Measurements from ENCODE around the gene FGF23. TPM values are rescaled to one million over a fixed set of nuclear protein-coding genes. Genes with fewer than 3 reads are reported as not detected.
"Not testable (repeated sequence)": the region's sequence is repeated elsewhere in the genome, so short reads cannot be mapped to it uniquely, and the experiment has no call there.

FGF23 gene
- not detected in 2 replicates for total RNA-seq (2014; rRNA removed; shearing (Covaris generic); ENCODE audit: low replicate concordance)

DNA sequence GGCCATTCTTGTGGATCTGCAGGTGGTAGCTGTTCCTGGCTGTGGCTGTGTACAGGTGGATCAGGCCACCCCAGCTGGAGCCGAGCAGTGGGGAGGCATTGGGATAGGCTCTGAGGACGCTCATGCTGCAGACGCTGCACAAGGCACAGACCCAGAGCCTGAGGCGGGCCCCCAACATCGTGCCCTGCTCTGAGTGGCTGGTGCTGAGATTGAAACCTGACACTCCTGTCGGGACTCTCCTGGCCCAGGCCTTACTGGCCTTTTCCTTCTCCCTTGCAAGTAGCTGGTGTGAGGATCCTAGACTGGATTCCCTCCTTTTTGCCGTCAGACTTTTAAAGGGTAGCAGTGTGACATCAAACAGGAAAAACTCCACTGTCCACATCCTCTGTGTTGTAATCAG lies at the start of gene FGF23:
Gene FGF23, minus strand, starts transcription at position 308 of the 400 bp plus-strand sequence. Its CDS starts 130 bp downstream, at position 178.
- peaks cover 38% of the 10 kb centered on the region for H3K27me3 ChIP-seq
- peak; percentile 26 for DNase-seq
- H3K36me3 ChIP-seq, result no peaks in the 10 kb centered on the region
- H3K9me3 ChIP-seq, result no peaks in the 10 kb centered on the region
- no peak within 1 kb of the TSS for H3K4me3 ChIP-seq

DNA sequence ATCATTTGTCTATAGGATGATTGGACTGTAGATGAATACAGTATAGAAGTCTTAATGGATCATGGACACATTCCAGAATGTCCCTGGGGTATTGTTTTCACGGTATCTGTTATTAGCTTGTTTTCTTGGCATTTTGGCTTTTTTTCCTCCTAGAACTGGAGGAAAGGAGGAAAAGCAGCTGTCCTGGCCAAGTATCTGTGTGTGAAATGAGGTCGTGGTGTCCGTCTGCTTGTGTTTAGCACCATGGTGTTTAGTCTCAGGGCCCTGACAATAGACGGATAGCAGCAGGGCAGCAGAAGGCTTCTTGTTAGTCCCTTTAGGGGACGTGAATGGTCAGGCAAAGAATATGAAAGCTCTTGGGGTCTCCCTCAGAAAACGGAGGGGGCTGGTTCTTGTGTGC lies 44.9 kb upstream of the FGF23 start:
- peaks cover 6% of the 10 kb centered on the region; the same call in 1 of the 2 replicates for H3K27me3 ChIP-seq
- H3K4me3 ChIP-seq, result no peak overlapping the region

DNA sequence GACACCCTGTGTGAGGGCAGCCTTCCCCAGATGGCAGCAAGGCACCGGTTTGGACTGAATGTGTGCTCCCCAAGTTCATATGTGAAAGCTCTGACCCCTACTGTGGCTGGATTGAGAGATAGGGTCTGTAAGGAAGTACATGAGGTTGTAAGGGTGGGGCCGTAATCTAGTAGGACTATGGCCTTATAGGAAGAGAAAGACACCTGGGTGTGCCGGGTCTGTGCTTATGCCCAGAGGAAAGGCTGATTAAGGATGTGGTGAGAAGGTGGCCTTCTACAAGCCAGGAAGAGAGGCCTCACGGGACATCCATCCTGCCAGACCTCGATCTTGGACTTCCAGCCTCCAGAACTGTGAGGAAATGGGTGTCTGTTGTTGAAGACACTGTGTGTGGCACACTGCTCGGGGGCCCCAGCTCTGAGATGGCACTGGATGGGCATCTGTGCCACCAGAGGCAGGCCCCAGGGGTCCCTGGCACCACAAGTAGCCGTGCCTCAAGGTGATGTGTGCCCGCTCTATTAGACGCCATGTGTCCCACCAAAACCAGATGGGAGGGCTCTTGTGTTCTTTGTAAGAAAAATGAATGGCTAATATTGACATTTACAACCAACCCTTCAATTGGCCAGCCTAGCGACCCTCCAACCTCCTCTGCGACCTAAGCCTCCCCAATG lies 44.1 kb upstream of the FGF23 start:
- no peak overlapping the region for H3K4me3 ChIP-seq
- no peaks in the 10 kb centered on the region for H3K9me3 ChIP-seq
- DNase-seq, result no peak
- H3K27me3 ChIP-seq, result peaks cover 9% of the 10 kb centered on the region; the same call in 1 of the 2 replicates
- H3K36me3 ChIP-seq, result no peaks in the 10 kb centered on the region

More for the DNA sequence above, 44.9 kb upstream of the FGF23 start:
- DNase-seq, result no peak
- Histone ChIP-seq H3K36me3 (no peaks in the 10 kb centered on the region), H3K9me3 (no peaks in the 10 kb centered on the region)

DNA sequence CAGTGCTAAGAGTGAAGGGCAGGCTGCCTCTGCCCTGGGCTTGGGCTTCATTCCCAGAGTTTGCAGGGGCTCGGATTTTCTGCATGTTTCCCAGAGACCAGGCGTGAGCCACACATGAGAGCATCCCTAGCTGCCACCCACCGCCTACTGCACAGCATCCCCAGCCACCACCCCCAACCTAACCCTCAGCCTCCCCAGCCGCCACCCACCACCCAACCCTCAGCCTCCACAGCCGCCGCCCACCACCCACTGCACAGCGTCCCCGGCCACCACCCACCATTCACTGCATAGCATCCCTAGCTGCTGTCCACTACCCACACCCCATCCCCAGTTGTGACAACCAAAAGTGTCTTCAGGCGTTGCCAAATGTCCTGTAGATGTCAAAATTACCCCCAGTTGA lies 43.5 kb upstream of the FGF23 start:
- no peak for DNase-seq
- no peaks in the 10 kb centered on the region for H3K36me3 ChIP-seq
- peaks cover 9% of the 10 kb centered on the region; the same call in 1 of the 2 replicates for H3K27me3 ChIP-seq
- no peaks in the 10 kb centered on the region for H3K9me3 ChIP-seq
- no peak overlapping the region for H3K4me3 ChIP-seq

DNA sequence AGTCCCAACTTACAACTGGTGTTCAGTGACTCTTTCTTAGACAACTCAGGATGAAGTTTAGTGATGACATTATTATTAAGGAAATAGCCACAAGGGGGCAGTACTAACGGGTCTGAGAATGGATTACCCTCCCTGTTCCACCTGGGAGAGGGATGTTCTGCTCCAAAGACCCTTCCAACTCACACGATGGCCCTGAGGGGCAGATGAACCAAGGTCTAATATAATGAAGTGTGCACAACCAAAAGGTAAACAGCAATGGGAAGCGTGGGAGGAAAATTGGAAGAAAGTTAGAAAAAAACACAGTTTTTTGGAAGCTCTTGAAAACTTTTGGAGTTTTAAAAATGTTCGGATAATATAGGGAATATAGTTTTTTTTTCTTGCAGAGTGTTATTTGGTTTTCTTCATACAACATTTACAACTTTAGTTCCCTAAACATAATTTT lies 42.1 kb upstream of the FGF23 start:
- no peaks in the 10 kb centered on the region for H3K9me3 ChIP-seq
- no peak for DNase-seq
- no peak overlapping the region for H3K4me3 ChIP-seq
- H3K36me3 ChIP-seq, result no peaks in the 10 kb centered on the region
- H3K27me3 ChIP-seq, result peaks cover 21% of the 10 kb centered on the region

DNA sequence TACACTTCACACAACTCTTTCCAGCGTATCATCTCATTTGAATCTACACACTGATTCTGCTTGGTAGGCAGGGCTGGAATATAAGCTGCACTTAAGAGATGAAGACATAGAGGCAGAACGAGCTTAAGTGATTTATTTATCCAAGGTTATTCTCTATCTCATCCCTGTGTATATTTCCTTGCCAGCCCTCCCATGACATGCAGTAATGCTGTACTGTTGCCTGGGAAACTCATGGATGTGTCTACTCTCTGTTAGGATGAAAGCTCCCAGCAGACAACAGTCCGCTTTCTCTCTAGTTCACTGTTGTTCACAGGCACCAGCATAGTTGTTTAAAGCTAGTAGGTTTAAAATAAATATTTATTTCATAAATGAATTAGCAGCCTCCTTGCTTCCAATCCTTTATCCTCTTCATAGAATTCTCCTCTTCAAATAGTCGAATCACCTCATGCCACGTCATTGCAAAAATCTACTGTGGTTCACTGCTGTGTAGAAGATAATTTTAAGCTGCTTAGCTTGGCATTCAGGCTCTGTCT lies 40.7 kb upstream of the FGF23 start:
- no peaks in the 10 kb centered on the region for H3K36me3 ChIP-seq
- no peak overlapping the region for H3K4me3 ChIP-seq
- no peak for DNase-seq
- H3K9me3 ChIP-seq, result no peaks in the 10 kb centered on the region
- peaks cover 35% of the 10 kb centered on the region for H3K27me3 ChIP-seq

DNA sequence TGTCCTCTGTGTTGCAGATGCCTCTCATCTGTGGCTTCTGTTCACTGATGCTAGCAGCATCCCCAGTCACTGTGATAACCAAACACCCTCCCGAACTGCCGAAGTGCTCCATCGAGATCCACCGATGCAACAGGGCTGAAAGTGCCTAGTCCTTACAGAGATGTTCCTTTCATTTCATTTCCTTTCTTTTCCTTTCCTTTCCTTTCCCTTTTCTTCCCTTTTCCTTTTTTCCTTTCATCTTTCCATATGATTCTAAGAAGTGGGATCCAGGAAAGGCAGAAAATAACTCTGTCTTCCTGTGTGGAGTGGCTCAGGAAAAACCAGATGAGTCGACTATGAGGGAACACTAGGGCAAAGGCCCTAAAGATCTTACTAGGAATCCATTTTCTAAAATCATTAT lies 39.4 kb upstream of the FGF23 start:
- no peaks in the 10 kb centered on the region for H3K9me3 ChIP-seq
- peaks cover 39% of the 10 kb centered on the region for H3K27me3 ChIP-seq
- DNase-seq, result no peak
- no peaks in the 10 kb centered on the region for H3K36me3 ChIP-seq
- no peak overlapping the region for H3K4me3 ChIP-seq

DNA sequence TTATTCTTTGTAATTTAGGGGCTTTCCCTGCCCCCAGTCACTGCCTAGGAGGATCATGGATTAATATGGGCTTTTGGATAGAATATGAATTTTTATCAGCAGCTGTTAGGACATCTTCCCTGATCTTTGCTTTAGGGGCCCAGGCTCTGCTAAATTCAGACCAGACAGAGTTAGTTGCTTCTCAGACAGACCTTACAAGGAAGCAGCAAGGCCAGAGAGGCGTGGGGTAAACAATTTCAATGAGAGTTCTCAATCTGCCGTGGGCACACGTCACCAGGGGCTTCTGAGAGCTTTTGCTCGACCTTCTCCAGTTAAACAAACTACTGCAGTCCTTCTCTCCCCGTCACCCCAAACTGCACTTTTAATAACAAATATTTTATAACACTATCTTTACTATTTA lies 38.4 kb upstream of the FGF23 start:
- Histone ChIP-seq H3K27me3 (peaks cover 39% of the 10 kb centered on the region), H3K4me3 (no peak overlapping the region), H3K36me3 (no peaks in the 10 kb centered on the region), H3K9me3 (no peaks in the 10 kb centered on the region)
- no peak for DNase-seq

DNA sequence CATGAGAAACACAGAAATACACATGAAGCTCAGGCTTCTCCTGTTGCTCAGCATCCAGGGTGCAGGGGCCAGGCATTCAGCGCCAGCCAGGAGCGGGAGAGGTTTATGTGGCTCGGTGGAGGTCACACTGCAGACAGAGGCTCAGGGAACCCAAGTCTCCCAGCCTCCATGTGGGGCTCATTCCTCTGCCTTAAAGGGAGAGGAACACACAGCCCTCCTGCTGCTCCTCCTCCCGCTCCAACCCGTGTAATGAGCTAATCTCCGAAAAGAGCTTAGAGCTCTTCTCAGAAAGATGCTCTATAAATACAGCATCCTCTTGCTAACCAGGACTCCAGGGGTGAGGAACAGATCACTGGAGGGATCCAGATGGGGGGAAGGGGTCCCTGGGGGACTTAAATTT lies 37.9 kb upstream of the FGF23 start:
- Histone ChIP-seq H3K36me3 (no peaks in the 10 kb centered on the region), H3K9me3 (no peaks in the 10 kb centered on the region), H3K4me3 (no peak overlapping the region), H3K27me3 (peaks cover 40% of the 10 kb centered on the region)
- no peak for DNase-seq

DNA sequence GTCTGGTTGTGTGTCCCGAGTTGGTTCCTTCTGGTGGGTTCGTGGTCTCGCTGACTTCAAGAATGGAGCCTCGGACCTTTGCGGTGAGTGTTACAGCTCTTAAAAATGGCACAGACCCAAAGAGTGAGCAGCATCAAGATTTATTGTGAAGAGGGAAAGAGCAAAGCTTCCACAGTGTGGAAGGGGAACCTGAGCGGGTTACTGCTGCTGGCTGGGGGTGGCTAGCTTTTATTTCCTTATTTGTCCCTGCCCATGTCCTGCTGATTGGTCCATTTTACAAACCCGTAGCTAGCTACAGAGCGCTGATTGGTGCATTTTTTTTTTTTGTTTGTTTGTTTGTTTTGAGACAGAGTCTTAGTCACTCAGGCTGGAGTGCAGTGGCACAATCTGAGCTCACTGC lies 36.8 kb upstream of the FGF23 start:
- no peak for DNase-seq
- Histone ChIP-seq H3K4me3 (no peak overlapping the region), H3K27me3 (peaks cover 42% of the 10 kb centered on the region), H3K9me3 (no peaks in the 10 kb centered on the region), H3K36me3 (no peaks in the 10 kb centered on the region)

DNA sequence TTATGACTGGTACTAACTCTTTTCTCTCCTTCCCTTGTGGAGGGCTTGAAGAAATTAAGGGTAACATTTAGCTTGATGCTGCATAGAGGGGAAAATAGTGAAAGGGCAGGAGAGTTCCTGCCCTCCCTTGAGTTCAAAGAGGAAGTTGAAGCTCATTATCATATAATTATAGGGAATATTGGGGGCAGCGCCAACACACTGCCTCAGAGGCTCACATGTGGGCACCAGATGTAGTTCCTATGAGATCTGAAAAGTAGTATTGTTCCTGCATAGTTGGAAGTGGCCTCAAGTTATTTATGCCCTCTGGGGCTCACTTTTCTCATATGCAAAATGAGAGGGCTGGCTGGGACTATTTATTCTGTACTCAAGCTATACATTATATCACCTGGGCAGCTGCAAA lies 33.0 kb upstream of the FGF23 start:
- peaks cover 32% of the 10 kb centered on the region for H3K27me3 ChIP-seq
- DNase-seq, result no peak
- H3K9me3 ChIP-seq, result no peaks in the 10 kb centered on the region
- H3K4me3 ChIP-seq, result no peak overlapping the region
- no peaks in the 10 kb centered on the region for H3K36me3 ChIP-seq

DNA sequence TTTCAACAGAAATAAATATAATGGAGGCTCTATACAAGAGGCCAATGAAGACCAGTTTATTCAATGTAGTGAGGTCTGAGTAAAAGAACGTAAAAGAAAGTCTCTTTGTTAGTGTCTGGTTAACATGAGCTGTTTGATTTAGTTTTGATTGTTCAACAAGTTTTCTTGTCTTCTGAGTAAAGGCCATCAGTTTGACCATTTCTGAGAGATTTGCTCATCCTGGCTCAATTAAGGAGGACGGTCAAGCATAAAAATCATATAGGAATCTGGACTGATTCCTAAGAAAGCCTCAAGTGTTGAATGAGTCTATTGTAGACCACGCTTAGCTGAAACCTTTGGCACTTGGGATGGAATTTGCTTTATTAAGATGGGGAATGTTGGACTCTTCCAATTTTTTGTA lies 32.5 kb upstream of the FGF23 start:
- Histone ChIP-seq H3K9me3 (no peaks in the 10 kb centered on the region), H3K36me3 (no peaks in the 10 kb centered on the region), H3K27me3 (peaks cover 28% of the 10 kb centered on the region), H3K4me3 (no peak overlapping the region)
- no peak for DNase-seq

DNA sequence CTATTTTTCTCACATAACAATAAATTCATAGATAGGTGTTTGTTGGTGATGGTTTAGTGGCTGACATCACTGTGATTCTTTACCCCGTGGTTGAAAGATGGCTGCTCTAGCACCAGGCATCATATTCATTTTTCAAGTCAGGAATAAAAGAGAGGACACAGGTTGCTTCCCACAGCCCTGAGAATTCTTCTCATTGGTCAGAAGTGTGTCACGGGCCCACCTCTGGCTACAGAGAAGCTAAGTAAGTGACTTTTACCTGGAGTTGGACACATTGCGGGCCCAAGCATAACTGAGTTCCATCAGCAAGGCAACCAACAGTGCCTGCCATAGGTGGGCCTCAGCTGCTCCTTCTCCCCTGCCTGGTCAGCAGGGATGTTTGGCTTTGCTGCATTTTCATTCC lies 27.6 kb upstream of the FGF23 start:
- DNase-seq, result no peak
- no peaks in the 10 kb centered on the region for H3K9me3 ChIP-seq
- H3K36me3 ChIP-seq, result no peaks in the 10 kb centered on the region
- H3K27me3 ChIP-seq, result peaks cover 6% of the 10 kb centered on the region; the same call in 1 of the 2 replicates
- no peak overlapping the region for H3K4me3 ChIP-seq

DNA sequence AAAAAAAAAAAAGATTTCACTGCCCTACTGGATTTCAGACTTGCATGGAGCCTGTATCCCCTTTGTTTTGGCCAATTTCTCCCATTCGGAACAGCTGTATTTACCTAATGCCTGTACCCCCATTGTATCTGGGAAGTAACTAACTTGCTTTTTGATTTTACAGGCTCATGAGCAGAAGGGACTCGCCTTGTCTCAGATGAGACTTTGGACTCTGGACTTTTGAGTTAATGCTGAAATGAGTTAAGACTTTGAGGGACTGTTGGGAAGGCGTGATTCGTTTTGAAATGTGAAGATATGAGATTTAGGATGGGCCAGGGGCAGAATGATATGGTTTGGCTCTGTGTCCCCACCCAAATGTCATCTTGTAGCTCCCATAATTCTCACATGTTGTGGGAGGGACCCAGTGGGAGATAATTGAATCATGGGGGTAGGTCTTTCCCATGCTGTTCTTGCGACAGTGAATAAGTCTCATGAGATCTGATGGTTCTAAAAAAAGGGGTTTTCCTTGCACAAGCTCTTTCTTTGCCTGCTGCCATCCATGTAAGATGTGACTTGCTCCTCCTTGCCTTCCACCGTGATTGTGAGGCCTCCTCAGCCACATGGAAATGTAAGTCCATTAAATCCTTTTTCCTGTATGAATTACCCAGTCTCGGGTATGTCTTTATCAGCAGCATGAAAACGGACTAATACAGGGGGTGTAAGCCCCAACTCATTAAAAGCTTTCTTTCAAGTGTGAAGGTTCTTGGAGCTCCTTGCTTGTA lies 25.5 kb upstream of the FGF23 start:
- H3K9me3 ChIP-seq, H3K4me3 ChIP-seq, DNase-seq, H3K36me3 ChIP-seq: not testable (repeated sequence)
- peaks cover 12% of the 10 kb centered on the region for H3K27me3 ChIP-seq

DNA sequence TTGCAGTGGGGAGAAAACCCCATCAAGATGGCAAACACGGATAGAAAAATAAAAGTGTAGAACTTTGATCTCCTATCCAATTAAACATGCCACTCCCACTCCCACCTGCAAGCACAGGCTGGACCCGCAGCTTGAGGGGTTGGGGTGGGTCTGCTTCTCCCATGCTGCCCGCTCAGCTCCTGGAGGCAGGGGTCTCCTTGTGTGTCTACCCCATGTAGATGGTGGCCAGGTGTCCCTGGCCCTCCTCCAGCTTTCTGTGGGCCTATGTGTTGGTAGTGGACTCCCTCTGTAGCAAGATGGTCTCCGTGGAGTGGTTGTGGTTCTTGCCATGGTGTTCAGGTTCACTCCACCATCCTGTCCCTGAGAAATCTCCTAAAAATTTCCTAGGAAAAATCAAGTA lies 23.5 kb upstream of the FGF23 start:
- no peak overlapping the region for H3K4me3 ChIP-seq
- no peaks in the 10 kb centered on the region for H3K9me3 ChIP-seq
- no peak for DNase-seq
- no peaks in the 10 kb centered on the region for H3K36me3 ChIP-seq
- H3K27me3 ChIP-seq, result peaks cover 17% of the 10 kb centered on the region

DNA sequence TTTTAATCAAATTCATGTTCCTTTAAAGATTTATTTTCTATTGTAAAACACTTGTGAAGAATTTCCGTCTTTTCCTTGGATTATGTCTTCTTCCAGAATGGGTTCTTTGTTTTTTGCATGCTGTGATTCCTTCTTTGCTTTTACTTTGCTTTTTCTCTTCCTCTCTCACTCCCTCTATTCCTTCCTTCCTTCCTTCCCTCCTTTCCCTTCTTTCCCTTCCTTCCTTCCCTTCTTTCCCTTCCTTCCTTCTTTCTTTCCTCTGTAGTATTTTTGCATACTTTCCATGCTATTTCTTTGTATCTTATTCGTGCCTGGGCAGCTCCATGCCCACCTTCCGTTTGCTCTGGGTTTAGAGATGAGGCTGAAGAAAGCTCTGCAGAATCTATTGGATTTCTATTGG lies 21.6 kb upstream of the FGF23 start:
- H3K9me3 ChIP-seq, result no peaks in the 10 kb centered on the region
- no peak overlapping the region for H3K4me3 ChIP-seq
- no peak for DNase-seq
- no peaks in the 10 kb centered on the region for H3K36me3 ChIP-seq
- H3K27me3 ChIP-seq, result peaks cover 19% of the 10 kb centered on the region

DNA sequence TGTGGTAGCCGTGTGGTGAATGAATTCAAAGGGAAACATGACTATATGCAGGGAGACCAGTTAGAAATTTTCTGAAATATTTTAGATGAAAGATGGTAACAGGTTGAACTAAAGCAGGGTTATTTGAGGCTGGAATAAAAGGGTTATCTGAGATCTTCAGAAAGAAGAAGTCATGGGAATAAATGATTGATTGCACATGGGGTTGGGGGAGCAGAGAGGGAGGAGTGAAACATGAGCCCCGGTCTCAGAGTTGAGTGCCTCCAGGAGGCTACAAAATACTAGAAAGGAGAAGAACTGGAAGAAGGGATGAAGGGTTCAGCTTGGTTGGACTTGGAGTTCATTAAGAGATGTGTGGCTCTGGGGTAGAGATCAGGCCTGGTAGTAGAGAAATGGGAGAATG lies 16.3 kb upstream of the FGF23 start:
- H3K4me3 ChIP-seq, result no peak overlapping the region
- DNase-seq, result no peak
- no peaks in the 10 kb centered on the region for H3K9me3 ChIP-seq
- H3K27me3 ChIP-seq, result peaks cover 24% of the 10 kb centered on the region
- H3K36me3 ChIP-seq, result no peaks in the 10 kb centered on the region

DNA sequence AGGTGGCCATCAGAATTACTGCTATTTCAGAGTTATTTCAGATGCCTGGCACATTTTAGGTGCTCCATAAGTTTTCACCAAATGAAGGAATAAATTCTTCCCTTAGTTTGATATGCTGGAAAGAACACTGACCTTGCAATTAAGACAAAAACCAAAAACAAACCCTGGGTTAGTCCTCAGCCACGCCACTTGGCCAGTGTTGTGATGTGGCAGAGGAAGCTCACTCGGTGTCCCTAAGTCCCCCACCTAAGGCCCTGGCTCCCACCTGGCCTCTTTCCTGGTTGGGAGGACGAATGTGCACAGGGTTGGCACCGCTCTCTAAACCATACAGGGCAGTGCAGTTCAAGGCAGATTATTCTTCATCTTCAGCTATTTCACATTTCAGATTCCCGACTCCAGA lies 13.7 kb upstream of the FGF23 start:
- peaks cover 12% of the 10 kb centered on the region for H3K27me3 ChIP-seq
- no peaks in the 10 kb centered on the region for H3K36me3 ChIP-seq
- H3K4me3 ChIP-seq, result no peak overlapping the region
- DNase-seq, result no peak
- no peaks in the 10 kb centered on the region for H3K9me3 ChIP-seq
